HepG2 (cell line): Measurements from ENCODE around the gene ZNF213. TPM values are rescaled to one million over a fixed set of nuclear protein-coding genes. Genes with fewer than 3 reads are reported as not detected.

Experiments
- AGO2 ChIP-seq: fragments of 200-400 bp; formaldehyde crosslinking; optimal IDR thresholded peaks from 2 replicates; pipeline ENCODE3; 2017; ENCODE audit warnings: mild to moderate bottlenecking, low read depth, low read length, moderate library complexity
- AHR ChIP-seq: IDR thresholded peaks from 2 replicates; pipeline ENCODE4 v1.6.1; 2018; ENCODE audit warnings: missing genetic modification reagents, missing compliant biosample characterization
- FLYWCH1 ChIP-seq: sonication (generic); formaldehyde crosslinking; IDR thresholded peaks from 2 replicates; pipeline ENCODE4 v1.8.1; 2023; ENCODE audit warnings: mild to moderate bottlenecking, missing genetic modification reagents
- FOXO4 ChIP-seq: sonication (generic); formaldehyde crosslinking; conservative IDR thresholded peaks from 2 replicates; pipeline ENCODE4 v1.8.1; 2023; ENCODE audit warnings: missing genetic modification reagents
- HMGXB4 ChIP-seq, 2 experiments: sonication (generic) in 1 of 2; formaldehyde crosslinking in 1 of 2; IDR thresholded peaks; 2 replicates each; pipeline versions ENCODE4 v1.4.0 to v1.6.1; 2018 to 2020; ENCODE audit warnings: missing genetic modification reagents in 2 of 2, borderline replicate concordance in 1 of 2, low read depth in 1 of 2, mild to moderate bottlenecking in 1 of 2, missing biosample characterization in 1 of 2
- JUNB ChIP-seq: sonication (generic); formaldehyde crosslinking; IDR thresholded peaks from 2 replicates; pipeline ENCODE4 v1.8.0; 2022; ENCODE audit warnings: missing genetic modification reagents, mild to moderate bottlenecking, borderline replicate concordance
- MED1 ChIP-seq: sonication (generic); formaldehyde crosslinking; IDR thresholded peaks from 2 replicates; pipeline ENCODE4 v1.4.0; 2020; ENCODE audit warnings: missing genetic modification reagents
- PATZ1 ChIP-seq: sonication (generic); formaldehyde crosslinking; IDR thresholded peaks from 2 replicates; pipeline ENCODE4 v1.4.0; 2020; ENCODE audit warnings: missing genetic modification reagents
- PHF21A ChIP-seq: sonication (generic); formaldehyde crosslinking; IDR thresholded peaks from 2 replicates; pipeline ENCODE4 v1.5.0; 2020; ENCODE audit warnings: mild to moderate bottlenecking, missing genetic modification reagents
- RAD51 ChIP-seq: fragments of 450-650 bp; IDR thresholded peaks from 2 replicates; pipeline ENCODE4 v1.6.1; 2016; ENCODE audit warnings: borderline replicate concordance
- RBAK ChIP-seq: sonication (generic); formaldehyde crosslinking; IDR thresholded peaks from 2 replicates; pipeline ENCODE4 v1.5.1; 2020; ENCODE audit warnings: mild to moderate bottlenecking, missing genetic modification reagents
- SP140L ChIP-seq: sonication (generic); formaldehyde crosslinking; IDR thresholded peaks from 2 replicates; pipeline ENCODE4 v1.4.0; 2020; ENCODE audit warnings: missing genetic modification reagents, borderline replicate concordance
- ZBTB8A ChIP-seq: sonication (generic); formaldehyde crosslinking; IDR thresholded peaks from 2 replicates; pipeline ENCODE4 v1.4.0; 2020; ENCODE audit warnings: mild to moderate bottlenecking, low read depth, missing genetic modification reagents, borderline replicate concordance
- ZFP41 ChIP-seq: sonication (generic); formaldehyde crosslinking; IDR thresholded peaks from 2 replicates; pipeline ENCODE4 v1.4.0; 2020; ENCODE audit warnings: mild to moderate bottlenecking, missing genetic modification reagents, borderline replicate concordance
- ZFP90 ChIP-seq: sonication (generic); formaldehyde crosslinking; IDR thresholded peaks from 2 replicates; pipeline ENCODE4 v1.8.0; 2022; ENCODE audit warnings: missing genetic modification reagents, mild to moderate bottlenecking, inconsistent platforms, borderline replicate concordance
- ZMYM2 ChIP-seq: sonication (generic); formaldehyde crosslinking; IDR thresholded peaks from 2 replicates; pipeline ENCODE4 v1.8.0; 2022; ENCODE audit warnings: mild to moderate bottlenecking, missing genetic modification reagents
- ZNF138 ChIP-seq: sonication (generic); formaldehyde crosslinking; IDR thresholded peaks from 2 replicates; pipeline ENCODE4 v1.5.0; 2020; ENCODE audit warnings: mild to moderate bottlenecking, low read depth, missing genetic modification reagents
- ZNF264 ChIP-seq: sonication (generic); formaldehyde crosslinking; IDR thresholded peaks from 2 replicates; pipeline ENCODE4 v1.4.0; 2020; ENCODE audit warnings: missing genetic modification reagents
- polyA plus RNA-seq, 8 experiments: library from polyadenylated mRNA; depleted of rRNA in 3 of 8; stranded (reverse) in 7 of 8; unstranded in 1 of 8; fragments of >200 nt; fragmentation: Illumina TruSeq in 4 of 8; extraction: Trizol in 4 of 8; gene quantifications; 2 replicates each; pipeline versions ENCODE4 v1.2.1 to v1.2.3, GENCODE V29; 2011 to 2016; ENCODE audit warnings: low read depth in 4 of 8, missing spikeins in 1 of 8, mixed read lengths in 1 of 8; ENCODE audit not compliant: insufficient read depth in 1 of 8
- total RNA-seq, 5 experiments: library from RNA; depleted of rRNA; stranded (reverse); fragments of >200 nt; fragmentation: Illumina TruSeq; extraction: Trizol; gene quantifications; 2 replicates each; pipeline ENCODE4 v1.2.3, GENCODE V29; 2016; ENCODE audit warnings: low read depth in 1 of 5
- TF ChIP-seq, protein P1 (sequence below): sonication (generic); formaldehyde crosslinking; IDR thresholded peaks from 2 replicates; pipeline ENCODE4 v1.5.1; 2020; ENCODE audit warnings: missing genetic modification reagents, mild to moderate bottlenecking, borderline replicate concordance
- TF ChIP-seq, protein P2 (sequence below): sonication (generic); formaldehyde crosslinking; IDR thresholded peaks from 2 replicates; pipeline ENCODE4 v1.5.0; 2020; ENCODE audit warnings: missing genetic modification reagents

Gene ZNF213
- total and polyA plus RNA-seq, 2 of the 13 experiments (the other 11 are each of a cell fraction or from before 2014, with no cell fraction given): 0.59 to 0.97 TPM

GRCh38 chr16:3123986-3124886 is 10.6 kb upstream of the ZNF213 start (continued):
- TF ChIP-seq HMGXB4 (CRISPR knock-in tag; IDR thresholded peaks at IDR 0.05; ENCODE audit: borderline replicate concordance in 1 of 2, low read depth in 1 of 2) (peak; percentile 15 to 64; a peak in 3 of 4 replicates), FLYWCH1 (no peak), ZMYM2 (CRISPR knock-in tag) (no peak), PATZ1 (CRISPR knock-in tag) (no peak), RAD51 (no peak), MED1 (peak; percentile 39; the same call in 1 of the 2 replicates), AHR (CRISPR knock-in tag) (no peak; the same call in 1 of the 2 replicates), SP140L (CRISPR knock-in tag) (no peak), ZFP90 (0 out of 2 replicates have a peak, but pooled peaks have one; percentile 82), ZNF138 (no peak), AGO2 (peak; percentile 98), ZBTB8A (CRISPR knock-in tag) (no peak), ZNF264 (peak; percentile 16; the same call in 1 of the 2 replicates), RBAK (CRISPR knock-in tag) (no peak), PHF21A (CRISPR knock-in tag) (0 out of 2 replicates have a peak, but pooled peaks have one; percentile 57), ZFP41 (CRISPR knock-in tag) (no peak), FOXO4 (no peak), JUNB (CRISPR knock-in tag) (no peak)
- TF ChIP-seq, protein P1, sequence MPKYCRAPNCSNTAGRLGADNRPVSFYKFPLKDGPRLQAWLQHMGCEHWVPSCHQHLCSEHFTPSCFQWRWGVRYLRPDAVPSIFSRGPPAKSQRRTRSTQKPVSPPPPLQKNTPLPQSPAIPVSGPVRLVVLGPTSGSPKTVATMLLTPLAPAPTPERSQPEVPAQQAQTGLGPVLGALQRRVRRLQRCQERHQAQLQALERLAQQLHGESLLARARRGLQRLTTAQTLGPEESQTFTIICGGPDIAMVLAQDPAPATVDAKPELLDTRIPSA (CRISPR knock-in tag): no peak
- TF ChIP-seq, protein P2, sequence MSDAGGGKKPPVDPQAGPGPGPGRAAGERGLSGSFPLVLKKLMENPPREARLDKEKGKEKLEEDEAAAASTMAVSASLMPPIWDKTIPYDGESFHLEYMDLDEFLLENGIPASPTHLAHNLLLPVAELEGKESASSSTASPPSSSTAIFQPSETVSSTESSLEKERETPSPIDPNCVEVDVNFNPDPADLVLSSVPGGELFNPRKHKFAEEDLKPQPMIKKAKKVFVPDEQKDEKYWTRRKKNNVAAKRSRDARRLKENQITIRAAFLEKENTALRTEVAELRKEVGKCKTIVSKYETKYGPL: no peak
